HuH-7.5 (cell line): ENCODE measurements around the gene DYSF.

Source experiments
- DNase-seq: peaks from one replicate; pipeline ENCODE4 v3.0.0; 2011; ENCODE audit warnings: low spot score

DYSF gene

DNA sequence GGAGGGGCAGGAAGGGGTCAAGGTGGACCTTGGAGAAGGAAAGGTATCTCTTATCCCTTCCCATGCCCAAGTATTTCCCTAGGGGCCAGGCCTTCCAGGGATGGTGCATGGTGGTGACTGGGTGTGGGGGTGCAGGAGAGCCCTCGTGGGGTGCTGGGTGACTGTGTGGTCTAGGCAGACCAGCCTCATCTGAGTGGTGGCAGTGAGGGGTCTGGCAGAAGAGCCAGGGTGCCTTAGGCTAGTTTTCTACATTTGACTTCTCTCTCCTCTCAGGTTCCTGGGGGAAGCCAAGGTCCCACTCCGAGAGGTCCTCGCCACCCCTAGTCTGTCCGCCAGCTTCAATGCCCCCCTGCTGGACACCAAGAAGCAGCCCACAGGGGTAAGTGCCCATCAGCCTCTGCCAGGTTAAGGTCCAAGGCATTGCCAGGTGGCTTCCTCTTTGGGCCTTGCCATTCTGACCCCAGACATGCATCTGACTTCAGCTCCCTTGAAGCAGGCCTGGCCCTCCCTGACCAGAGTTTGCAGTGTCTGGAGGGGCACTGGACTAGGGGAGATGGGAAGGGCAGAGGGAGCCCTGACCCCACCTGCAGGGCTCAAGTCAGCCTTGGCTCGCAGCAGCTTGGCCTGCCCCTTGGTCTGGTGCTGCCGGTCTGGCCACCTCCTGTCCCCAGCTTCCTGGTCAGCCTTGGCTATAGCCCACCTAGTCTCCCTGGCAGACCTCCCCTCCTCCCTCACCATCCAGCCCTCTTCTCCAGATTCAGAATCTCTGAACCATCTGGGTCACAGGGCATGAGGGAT lies 49.8 kb downstream of the DYSF start:
- DNase-seq = no peak

DNA sequence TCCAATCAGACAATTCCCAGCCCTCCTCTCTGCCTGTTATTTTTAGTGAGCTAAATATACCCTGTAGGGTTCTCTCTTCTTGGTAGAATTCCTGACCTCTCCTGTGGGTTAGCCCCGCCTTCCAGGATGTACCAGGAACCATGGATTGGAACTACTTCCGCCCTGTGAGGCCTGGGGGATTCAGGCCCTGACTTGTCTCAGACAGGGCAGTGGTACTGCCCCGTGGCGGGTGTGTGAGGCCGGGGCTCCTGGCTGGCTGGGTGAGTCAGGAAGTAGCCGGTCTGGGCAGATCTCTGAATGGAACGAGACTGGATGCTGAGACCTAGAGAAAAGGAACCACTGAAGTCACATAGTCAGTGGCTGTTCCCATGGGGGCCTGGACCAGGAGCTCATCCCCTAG lies 50.5 kb downstream of the DYSF start:
- DNase-seq = no peak

DNA sequence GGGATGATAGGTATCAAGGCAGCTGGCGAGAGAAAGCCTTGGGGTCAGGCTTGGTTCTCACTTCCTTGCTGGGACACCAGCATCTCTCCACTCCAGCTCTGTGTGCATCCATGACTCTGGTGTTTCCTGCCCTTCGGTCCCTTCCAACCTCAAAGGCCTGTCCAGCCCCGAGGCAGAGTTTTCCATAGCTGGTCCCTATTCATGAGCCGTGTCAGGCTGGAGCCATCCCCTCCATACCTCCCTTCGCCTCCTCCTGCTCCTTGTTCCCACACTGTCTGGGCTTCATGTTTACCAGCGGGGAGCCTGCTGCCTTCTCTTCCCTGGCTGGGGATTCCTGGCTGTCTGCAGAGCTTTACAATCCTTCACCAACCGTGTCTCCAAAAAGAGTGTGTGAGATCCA lies 51.2 kb downstream of the DYSF start:
- DNase-seq = no peak

DNA sequence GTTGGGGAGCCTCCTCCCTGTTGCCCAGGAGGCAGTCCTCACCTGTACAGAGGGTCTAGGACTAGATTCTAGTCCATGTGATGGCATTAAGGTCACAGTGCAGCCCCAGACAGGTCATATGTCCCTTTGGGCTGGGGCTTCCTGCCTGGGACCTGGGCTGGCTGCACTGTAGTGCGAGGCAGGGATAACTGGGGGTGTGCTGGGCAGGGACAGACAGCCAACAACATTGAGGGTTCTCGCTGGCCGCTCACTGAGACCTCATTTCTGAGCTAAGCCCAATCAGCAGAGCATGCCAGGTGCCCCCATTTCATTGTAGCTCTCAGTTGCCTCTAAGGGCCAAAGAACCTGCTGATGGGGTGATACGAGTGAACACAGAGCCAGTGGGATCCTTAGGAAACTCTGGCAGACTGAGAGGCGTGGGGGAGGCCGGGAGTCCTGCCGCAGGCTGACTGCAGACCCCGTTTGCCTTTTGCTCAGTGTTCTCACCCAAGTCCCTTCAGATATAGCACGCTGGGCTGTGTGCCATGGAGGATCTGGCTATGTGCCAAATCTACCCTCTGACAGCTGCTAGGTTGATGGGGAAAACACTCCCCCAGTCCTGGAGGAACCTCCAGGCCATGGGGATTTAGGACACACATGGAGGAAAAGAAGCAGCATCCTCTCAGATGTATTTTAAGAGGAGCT lies 51.9 kb downstream of the DYSF start:
- DNase-seq = no peak

DNA sequence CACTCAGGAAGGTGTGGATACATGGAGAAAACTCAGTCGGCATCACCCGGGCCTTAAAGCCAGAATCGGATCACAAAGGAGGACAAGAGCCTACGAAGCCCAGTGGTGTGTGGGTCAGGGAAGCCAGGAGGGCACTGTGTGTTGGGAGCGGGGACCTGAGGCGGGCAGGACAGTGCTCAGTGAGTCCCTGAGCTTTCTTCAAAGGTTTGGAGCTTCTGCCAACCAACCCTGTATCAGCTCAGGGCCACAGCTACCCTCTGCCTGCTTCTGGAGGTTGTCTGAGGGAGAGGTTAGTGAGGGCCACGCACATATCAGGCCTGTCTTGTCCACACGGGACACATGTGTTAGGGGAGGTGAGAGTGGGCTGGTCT lies 52.4 kb downstream of the DYSF start:
- DNase-seq = no peak

DNA sequence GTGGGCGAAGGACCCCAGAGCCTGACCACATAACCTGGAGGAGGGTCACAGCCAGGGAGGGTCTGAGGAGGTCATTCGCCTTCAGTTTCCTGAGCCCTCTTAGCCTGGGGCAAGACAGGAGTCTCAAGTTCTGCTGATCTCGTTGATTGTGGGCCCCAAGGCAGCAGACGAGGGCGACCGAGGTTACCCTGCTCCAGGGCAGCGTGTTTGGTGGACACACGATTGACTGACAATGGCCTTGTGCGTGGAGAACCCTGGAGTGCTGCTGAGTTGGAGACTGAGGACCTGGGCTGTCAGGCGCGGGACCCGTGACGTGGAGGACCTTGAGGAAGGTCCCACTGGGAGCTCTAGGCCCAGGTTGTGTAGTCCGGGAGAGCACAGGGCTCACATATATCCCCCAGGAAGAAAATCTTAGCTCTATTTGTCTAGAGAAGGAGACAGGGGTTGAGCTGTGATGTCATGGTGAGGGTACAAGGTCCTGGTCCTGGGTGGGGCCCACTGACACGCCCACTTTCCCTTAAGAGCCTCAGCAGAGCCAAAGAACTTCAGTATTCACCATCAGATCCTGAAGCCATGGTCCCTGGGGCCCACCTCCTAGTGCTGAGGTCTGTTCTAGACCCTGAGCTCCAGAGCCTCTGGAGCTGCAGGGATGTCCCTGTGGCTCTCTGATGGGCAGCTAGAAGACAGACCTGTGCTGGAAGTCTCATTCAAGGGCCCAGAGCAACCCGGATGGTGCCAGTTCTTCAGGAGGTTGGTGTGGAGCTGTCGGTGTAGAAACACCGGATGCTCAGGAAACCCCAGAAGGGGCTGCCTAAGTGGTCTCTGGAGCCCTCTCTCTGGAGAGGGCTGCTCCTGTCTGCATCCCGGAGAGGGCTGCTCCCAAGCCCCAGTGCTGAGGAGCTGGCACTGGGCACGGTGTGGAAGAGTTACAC lies 53.1 kb downstream of the DYSF start:
- DNase-seq = no peak

DNA sequence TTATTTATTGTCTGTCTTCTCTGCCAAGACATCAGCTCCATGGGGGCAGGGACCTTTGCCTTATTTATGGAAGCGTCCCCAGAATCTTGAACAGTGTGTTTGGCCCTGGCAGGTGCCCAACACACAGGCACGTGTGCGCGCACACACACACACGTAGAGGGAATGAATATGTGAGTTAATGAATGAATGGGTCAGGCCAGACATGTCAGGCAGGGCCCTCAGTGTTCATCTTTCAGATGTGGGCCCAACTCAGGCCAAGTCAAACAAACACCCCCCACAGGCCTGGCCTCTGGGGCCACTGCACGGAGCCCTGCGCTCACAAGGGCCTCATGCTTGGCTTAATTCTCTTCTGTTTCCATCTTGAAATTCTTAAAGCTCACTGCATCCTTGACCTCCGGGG lies 54.1 kb downstream of the DYSF start:
- no peak for DNase-seq

DNA sequence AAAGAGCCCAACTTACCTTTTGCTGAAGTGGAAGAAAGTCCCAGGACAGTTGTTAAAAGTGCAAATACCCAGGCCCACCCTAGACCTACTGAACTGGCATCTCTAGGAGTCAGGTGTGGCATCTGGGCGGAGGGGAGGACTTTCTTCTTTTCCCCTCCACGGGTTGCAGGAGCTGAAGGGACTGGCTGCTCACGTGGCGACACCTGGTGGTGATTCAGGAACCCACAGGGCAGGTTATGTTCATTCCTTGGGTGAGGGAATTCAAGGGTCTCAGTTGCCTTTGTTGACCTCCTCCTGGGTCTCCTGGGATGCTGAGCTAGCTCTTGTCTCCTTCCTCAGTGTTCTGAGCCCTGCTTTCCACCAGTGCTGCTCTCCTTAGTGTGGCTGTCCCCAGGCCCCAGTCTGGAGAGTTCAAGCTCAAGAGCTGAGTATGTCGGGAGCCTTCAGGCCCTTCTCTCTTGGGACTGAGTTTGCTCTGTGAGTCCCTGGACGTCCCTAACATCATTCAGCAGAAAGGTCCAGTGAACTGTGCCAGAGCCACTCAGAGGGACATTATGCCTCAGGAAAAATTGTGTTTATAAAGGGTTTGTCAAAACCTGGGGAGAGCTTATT lies 56.9 kb downstream of the DYSF start:
- DNase-seq = peak; percentile 89

DNA sequence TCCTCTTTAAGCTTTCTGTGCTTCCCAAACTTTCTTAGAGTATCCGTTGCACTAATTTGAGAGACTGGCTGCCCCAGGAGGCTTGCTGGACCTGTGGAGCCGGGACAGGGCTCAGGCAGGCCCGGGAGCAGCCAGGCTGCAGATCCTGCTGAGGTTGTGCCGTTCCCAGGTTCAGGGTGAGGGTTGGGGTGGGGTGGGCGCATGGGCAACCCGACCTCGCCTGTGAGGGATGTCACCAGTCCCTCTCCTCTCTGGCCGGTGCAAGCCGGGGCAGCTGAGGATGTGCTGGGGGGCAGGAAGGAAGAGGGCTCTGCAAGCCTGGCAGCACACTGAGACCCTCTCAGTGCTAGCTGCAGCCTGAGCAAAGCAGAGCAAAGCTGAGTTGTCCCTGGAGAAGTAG lies 57.6 kb downstream of the DYSF start:
- DNase-seq = no peak

DNA sequence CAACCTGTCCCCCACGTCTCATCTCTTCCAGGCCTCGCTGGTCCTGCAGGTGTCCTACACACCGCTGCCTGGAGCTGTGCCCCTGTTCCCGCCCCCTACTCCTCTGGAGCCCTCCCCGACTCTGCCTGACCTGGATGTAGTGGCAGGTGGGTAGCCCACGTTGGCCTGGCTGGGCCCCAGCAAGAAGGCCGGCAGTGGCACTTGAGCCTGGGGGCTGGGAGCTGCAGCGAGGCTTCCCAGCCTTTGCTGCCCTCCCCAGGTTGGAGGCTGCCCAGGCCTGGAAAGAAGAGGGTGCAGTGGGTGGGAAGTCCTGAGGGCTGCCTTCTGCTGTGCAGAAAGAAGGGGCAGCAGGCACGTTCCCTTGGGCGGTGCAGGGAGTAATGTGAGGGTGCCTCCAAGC lies 58.4 kb downstream of the DYSF start:
- DNase-seq = no peak

DNA sequence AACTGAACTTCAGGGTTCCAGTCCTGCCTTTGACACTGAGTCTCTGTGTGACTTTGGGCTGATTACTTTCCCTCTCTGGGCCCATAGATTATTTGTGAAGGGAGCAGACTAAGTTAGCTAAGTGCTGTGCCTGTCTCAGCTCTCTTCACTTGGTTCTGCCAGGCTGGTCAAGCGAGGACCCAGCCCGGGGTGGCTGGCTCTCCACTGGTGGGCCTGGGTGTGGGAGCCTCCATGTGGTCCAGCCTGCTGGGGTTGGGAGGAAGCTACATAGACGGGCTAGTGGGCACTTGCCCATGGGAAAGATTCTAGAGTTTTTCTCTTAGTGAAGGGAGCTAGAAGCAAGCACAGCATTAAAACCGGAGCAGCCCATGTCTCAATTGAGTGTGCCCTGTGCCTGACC lies 59.0 kb downstream of the DYSF start:
- no peak for DNase-seq

DNA sequence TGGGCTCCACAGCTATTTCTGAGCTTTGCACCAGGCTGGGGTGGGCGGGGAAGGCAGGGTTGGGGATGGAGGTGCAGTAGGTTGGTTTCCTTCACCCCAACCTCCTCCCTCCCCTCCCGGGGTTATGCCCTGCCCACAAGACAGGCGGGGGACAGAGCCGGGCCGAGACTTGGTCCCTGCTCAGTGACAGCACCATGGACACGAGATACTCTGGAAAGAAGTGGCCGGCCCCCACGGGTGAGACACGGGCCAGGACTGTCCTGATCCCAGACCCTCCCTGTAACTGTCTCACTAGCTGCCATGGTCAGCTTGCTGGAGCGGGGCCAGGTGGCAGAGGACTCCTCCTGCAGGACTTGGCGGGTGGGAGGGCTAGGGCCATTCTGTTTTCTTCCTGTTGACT lies 59.7 kb downstream of the DYSF start:
- no peak for DNase-seq

DNA sequence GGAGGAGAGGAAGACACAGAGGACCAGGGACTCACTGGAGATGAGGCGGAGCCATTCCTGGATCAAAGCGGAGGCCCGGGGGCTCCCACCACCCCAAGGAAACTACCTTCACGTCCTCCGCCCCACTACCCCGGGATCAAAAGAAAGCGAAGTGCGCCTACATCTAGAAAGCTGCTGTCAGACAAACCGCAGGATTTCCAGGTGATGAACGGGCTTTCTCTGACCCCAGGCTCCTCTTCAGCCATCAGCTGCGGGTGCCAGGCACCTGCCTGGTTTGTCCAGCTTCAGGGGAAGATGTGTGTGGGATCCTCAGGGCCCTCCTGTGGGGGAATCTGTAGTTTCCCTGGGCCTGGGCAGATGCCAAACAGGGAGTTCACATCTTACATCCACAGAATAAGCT lies 60.4 kb downstream of the DYSF start:
- DNase-seq = no peak

DNA sequence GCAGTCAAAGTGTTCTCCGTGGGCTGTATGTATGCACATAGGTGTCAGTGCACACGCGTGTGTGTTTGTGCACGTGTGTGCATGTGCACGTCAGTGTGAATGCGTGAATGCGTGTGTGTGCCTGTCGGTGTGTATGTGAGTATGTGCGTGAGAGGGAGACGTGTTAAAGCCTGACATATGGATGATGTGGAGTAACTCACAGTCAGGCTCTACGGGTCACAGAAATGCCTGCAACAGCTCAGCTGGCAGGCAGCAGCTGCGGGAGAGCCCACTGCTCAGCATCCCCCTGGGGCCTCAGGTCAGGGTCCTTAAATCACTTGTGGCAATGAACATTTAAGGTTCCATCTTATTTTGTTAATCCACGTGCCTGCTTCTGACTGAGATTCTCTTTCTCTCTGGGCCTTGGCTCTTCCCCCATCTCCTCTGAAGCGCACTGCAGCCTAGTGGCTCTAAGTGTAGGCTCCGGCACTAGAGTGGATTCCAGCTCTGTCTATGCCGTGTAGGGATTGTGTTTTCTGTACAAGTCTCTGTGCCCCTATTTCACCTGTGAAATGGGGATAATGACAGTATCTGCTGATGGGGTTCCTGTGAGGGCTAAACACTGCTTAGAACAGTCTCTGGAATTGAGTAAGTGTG lies 63.0 kb downstream of the DYSF start:
- DNase-seq = no peak

DNA sequence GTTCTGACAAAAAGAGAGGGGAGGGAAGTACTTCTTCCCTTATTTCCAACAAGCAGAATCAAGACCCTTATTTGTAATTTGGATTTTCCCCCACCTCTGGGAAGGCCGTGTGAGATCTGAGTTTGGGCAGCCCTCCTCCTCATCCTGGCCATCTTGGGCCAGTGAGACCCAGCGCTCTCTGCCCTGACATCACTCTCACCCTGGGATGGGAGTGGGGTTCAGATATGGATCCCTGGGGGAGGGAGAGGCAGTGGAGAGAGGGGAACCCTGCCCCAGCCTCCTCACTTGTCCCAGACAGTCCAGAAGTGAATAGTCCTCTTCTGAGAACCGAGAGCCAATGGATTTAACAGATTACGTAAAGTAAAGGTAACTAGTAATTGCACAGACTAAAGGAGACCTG lies 64.5 kb downstream of the DYSF start:
- DNase-seq = no peak

DNA sequence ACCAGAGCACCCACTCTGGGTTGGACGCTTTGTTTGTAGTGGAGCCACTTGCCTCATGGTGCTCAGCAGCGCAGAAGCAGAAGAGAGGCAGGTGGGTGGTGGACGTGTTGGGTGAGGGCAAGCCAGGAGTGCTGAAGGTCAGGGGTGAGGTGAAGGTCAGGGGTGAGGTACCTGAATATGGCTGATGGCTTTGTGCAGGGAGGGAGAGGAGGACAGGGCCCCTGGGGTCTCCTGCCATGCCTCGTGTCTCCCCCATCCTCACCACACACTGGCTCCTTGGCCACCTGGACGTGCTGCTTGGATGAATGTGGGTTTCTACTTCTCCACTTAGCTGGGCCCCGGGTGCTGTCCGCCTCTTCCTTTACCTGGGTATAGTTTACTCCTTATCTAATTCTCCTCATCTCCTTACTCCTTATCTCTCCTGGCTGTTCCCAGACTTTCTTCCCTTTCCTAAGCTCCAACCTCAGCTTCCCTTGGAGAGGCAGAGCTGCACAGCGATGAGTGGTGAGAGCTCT lies 68.1 kb downstream of the DYSF start:
- no peak for DNase-seq

DNA sequence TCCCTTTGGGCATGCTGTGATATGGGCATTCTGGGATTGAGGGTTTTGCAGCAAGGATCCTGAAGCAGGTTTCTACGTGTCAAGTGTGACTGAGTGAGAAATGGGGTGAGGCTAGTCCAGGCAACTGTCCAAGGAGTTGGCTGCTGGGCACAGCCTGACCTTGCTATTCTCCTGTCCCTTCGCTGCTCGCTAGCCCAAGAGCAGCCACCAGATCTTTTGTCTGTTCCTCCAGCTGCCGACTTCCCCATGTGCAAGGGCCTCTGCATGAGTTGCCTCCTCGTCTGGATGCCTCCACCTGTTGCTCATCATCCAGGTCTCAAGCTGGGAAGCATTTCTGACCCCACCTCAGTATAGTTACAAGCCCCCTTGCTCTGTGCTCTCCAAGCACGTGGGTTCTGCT lies 71.1 kb downstream of the DYSF start:
- DNase-seq = no peak

DNA sequence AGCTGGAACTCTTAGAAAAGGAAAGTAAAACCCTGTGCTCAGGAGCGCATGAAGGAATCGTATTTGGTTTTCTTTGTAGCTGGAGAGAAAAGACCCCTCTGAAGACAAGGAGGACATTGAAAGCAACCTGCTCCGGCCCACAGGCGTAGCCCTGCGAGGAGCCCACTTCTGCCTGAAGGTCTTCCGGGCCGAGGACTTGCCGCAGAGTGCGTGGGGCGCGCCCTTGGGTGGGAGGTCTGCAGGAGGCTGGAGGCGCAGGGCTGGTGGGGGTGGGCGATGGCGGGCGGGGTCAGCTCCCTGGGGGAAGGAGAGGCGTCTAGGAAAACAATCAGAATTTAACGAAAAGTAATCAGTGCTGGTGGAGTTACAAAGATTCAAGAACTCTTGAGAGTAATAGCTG lies 72.8 kb downstream of the DYSF start:
- DNase-seq = no peak

DNA sequence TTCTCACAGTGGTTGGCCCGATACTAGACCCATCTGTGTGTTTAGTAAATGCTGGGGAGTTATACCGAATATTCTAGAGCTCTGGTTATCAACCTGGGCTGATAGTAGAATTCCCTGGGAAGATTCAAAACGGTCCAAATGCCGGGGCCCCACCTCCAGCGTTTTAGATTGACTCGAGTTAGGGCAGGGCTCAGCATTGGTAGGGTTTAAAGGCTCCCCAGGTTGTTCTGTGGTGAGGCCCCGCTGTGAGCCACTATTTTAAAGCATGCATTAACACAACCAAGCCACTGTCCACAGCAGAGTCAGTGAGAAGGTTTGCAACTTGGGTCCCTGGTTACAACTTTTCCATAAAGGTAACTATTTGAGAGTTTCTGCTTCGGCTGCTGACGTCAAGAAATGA lies 73.6 kb downstream of the DYSF start:
- no peak for DNase-seq

DNA sequence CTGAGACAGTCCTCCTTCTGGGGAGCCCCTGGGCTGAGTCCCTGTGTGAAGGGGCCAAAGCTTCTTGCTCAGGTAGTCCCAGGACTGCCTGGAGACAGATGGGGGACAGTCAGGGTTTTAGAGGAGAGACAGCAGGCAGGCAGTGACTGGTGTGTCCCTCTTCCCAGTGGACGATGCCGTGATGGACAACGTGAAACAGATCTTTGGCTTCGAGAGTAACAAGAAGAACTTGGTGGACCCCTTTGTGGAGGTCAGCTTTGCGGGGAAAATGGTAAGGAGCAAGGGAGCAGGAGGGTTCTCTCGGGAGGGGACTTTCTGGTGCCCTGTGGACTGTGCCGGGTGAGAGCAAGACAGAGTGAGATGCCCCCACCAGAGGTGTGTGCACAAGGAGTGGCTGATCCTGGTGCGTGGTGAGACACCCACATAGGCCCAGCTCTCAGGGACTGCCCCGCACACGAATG lies 74.8 kb downstream of the DYSF start:
- DNase-seq = no peak

DNA sequence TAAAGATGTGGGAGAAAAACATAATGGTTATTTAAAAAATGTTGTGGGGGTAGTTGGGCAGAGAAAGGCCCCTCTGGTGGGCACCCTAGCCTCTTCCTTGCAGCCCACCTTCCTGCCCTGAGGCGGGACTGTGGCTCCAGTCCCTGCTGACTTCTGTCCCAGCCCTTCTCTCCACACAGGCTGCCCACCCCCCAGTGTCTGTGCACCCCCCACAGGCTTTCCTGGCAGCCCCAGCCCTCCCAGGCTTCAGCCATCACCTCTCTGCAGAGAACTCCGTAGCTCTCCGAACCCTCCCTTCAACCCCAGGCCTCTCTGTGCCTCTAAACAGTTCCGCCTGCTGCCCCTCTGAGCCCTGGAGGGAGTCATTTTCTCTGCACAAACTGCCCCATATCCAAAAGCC lies 75.4 kb downstream of the DYSF start:
- DNase-seq = no peak

DNA sequence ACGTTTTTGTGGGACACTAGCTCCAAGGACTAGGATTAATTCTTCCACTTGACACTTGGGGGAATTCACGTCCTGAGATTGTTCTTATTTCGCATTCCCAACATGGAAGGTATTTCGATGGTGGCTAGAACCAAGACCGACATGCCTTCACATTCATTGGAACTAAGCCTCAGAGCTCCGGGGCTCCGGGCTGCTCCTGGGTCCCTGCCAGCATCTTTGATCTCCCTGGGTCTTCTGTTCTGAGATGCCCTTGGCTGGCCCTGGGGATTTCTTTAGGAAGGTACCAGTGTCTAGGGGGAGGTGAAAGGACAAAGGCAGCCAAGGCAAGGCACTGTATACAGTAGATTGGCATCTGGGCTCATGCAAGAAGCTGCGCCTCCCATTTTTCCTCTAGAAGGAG lies 76.8 kb downstream of the DYSF start:
- no peak for DNase-seq
